Liver (tissue), 9 donors: ENCODE results near the gene SLC16A9. TPM values are rescaled to one million over a fixed set of nuclear protein-coding genes. Genes with fewer than 3 reads are reported as not detected.
"Not testable (repeated sequence)": the region's sequence is repeated elsewhere in the genome, so short reads cannot be mapped to it uniquely, and the experiment has no call there.

ENCODE experiments used
- DNase-seq: peaks from one replicate; pipeline ENCODE4 v3.0.0-alpha.2; 2017; ENCODE audit warnings: low spot score
- H3K27ac ChIP-seq, 2 donors: one replicate each; pipeline ENCODE4 v1.7.0; 2013; ENCODE audit warnings: inconsistent platforms in 2 of 2, low read length in 2 of 2, control low read depth in 1 of 2, low read depth in 1 of 2, mild to moderate bottlenecking in 1 of 2
- H3K27me3 ChIP-seq, 4 donors: one replicate each; pipeline versions ENCODE4 v1.6.1 to v1.7.0; 2013; ENCODE audit warnings: low read length in 3 of 4, inconsistent platforms in 1 of 4, mild to moderate bottlenecking in 1 of 4, moderate library complexity in 1 of 4; ENCODE audit not compliant: control insufficient read depth in 4 of 4, insufficient read depth in 4 of 4
- H3K36me3 ChIP-seq, 4 donors: one replicate each; pipeline versions ENCODE4 v1.6.1 to v1.7.0; 2013; ENCODE audit warnings: low read length in 3 of 4, mild to moderate bottlenecking in 3 of 4, low read depth in 1 of 4, moderate library complexity in 1 of 4; ENCODE audit not compliant: control insufficient read depth in 4 of 4, insufficient read depth in 3 of 4
- H3K4me1 ChIP-seq, 4 donors: one replicate each; pipeline versions ENCODE4 v1.6.1 to v1.7.0; 2013; ENCODE audit warnings: low read length in 3 of 4, mild to moderate bottlenecking in 3 of 4, moderate library complexity in 1 of 4; ENCODE audit not compliant: control insufficient read depth in 4 of 4, insufficient read depth in 4 of 4
- H3K4me3 ChIP-seq, 3 donors: one replicate each; pipeline versions ENCODE4 v1.6.1 to v1.7.0; 2013; ENCODE audit warnings: low read length in 3 of 3, control low read depth in 1 of 3, low read depth in 1 of 3, mild to moderate bottlenecking in 1 of 3
- H3K9ac ChIP-seq, 2 donors: one replicate each; pipeline ENCODE4 v1.7.0; 2013; ENCODE audit warnings: low read length in 2 of 2, mild to moderate bottlenecking in 2 of 2, moderate library complexity in 2 of 2, control low read depth in 1 of 2, low read depth in 1 of 2
- H3K9me3 ChIP-seq, 4 donors: one replicate each; pipeline versions ENCODE4 v1.6.1 to v1.7.0; 2013; ENCODE audit warnings: low read length in 3 of 4; ENCODE audit not compliant: control insufficient read depth in 4 of 4
- EGR1 ChIP-seq, 2 donors: IDR thresholded peaks; 2 replicates each; pipeline ENCODE4 v1.6.1; 2016 to 2018; ENCODE audit warnings: antibody characterized with exemption in 2 of 2, low read depth in 2 of 2
- FOXA1 ChIP-seq: IDR thresholded peaks from 2 replicates; pipeline ENCODE4 v1.6.1; 2016; ENCODE audit warnings: antibody characterized with exemption
- GABPA ChIP-seq, 2 donors: IDR thresholded peaks in 1 of 2; conservative IDR thresholded peaks in 1 of 2; 2 replicates each; pipeline ENCODE4 v1.6.1; 2016; ENCODE audit warnings: antibody characterized with exemption in 2 of 2, mild to moderate bottlenecking in 1 of 2, moderate library complexity in 1 of 2
- HNF4G ChIP-seq: IDR thresholded peaks from 2 replicates; pipeline ENCODE4 v1.6.1; 2016; ENCODE audit warnings: antibody characterized with exemption
- JUND ChIP-seq, 2 donors: IDR thresholded peaks; 2 replicates each; pipeline ENCODE4 v1.6.1; 2016; ENCODE audit warnings: antibody characterized with exemption in 2 of 2
- NR2F2 ChIP-seq: IDR thresholded peaks from 2 replicates; pipeline ENCODE4 v1.6.1; 2016; ENCODE audit warnings: antibody characterized with exemption
- RAD21 ChIP-seq, 2 donors: IDR thresholded peaks; 2 replicates each; pipeline ENCODE4 v1.6.1; 2016; ENCODE audit warnings: antibody characterized with exemption in 2 of 2, mild to moderate bottlenecking in 2 of 2
- RXRA ChIP-seq, 2 donors: IDR thresholded peaks; 2 replicates each; pipeline ENCODE4 v1.6.1; 2017 to 2018; ENCODE audit warnings: antibody characterized with exemption in 2 of 2, mild to moderate bottlenecking in 1 of 2
- SP1 ChIP-seq: IDR thresholded peaks from 2 replicates; pipeline ENCODE4 v1.6.1; 2018; ENCODE audit warnings: antibody characterized with exemption, mild to moderate bottlenecking
- TAF1 ChIP-seq: conservative IDR thresholded peaks from 2 replicates; pipeline ENCODE4 v1.6.1; 2016; ENCODE audit warnings: antibody characterized with exemption, mild to moderate bottlenecking
- WGBS: extraction: QIAGEN DNeasy Blood & Tissue Kit; methylation state at CpG from one replicate; pipeline ENCODE4 v1.1.7; 2013; 5-methylcytosine and 5-hydroxymethylcytosine counted together
- polyA plus RNA-seq, 2 donors: library from polyadenylated mRNA; stranded (reverse) in 1 of 2; unstranded in 1 of 2; fragments of 200-250 nt in 1 of 2; fragments of >200 nt in 1 of 2; fragmentation: Nextera tagmentation in 1 of 2; extraction: Ambion mirVana in 1 of 2; gene quantifications; one replicate each; pipeline versions ENCODE4 v1.2.1 to v1.2.3, GENCODE V29; 2013 to 2015
- total RNA-seq, 2 donors: library from RNA; depleted of rRNA; stranded (reverse); fragments of >200 nt; gene quantifications; one replicate each; pipeline ENCODE4 v1.2.3, GENCODE V29; 2014
- TF ChIP-seq, protein P1 (sequence below): IDR thresholded peaks from 2 replicates; pipeline ENCODE4 v1.6.1; 2016; ENCODE audit warnings: antibody characterized with exemption
- TF ChIP-seq, protein P2 (sequence below): IDR thresholded peaks from 2 replicates; pipeline ENCODE4 v1.6.1; 2016; ENCODE audit warnings: antibody characterized with exemption
- TF ChIP-seq, protein P3 (sequence below): IDR thresholded peaks from 2 replicates; pipeline ENCODE4 v1.6.1; 2016; ENCODE audit warnings: antibody characterized with exemption
- donor health status: healthy.
- donor health status: healthy.
- donor health status: healthy.
- donor health status: healthy.
- donor health status: healthy.

SLC16A9 gene
- total and polyA plus RNA-seq, 4 donors: 0.18 to 9.3 (median 0.59) TPM

DNA sequence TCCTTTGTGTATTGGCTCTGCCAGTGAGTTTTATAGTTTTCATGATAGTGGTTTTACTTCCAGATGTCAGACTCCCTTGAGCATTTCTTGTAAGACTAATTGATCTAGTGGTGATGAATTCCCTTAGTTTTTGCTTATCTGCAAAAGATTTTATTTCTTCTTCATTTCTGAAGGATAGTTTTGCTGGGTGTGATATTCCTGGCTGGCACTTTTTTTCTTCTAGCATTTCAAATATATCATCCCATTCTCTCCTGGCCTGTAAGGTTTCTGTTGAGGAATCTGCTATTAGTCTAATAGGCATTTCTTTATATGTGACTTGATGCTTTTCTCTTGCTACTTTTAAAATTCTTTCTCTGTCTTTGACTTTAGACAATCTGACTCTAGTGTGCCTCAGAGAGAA, 64.8 kb downstream of the SLC16A9 start (continued):
- TF ChIP-seq, protein P1, sequence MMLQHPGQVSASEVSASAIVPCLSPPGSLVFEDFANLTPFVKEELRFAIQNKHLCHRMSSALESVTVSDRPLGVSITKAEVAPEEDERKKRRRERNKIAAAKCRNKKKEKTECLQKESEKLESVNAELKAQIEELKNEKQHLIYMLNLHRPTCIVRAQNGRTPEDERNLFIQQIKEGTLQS: no peak
- TF ChIP-seq RAD21 (IDR thresholded peaks at IDR 0.05) (no peak), NR2F2 (no peak), JUND (IDR thresholded peaks at IDR 0.05) (no peak), EGR1 (IDR thresholded peaks at IDR 0.05; ENCODE audit: low read depth in 2 of 2) (no peak), HNF4G (no peak), FOXA1 (no peak)
- TF ChIP-seq, protein P2, sequence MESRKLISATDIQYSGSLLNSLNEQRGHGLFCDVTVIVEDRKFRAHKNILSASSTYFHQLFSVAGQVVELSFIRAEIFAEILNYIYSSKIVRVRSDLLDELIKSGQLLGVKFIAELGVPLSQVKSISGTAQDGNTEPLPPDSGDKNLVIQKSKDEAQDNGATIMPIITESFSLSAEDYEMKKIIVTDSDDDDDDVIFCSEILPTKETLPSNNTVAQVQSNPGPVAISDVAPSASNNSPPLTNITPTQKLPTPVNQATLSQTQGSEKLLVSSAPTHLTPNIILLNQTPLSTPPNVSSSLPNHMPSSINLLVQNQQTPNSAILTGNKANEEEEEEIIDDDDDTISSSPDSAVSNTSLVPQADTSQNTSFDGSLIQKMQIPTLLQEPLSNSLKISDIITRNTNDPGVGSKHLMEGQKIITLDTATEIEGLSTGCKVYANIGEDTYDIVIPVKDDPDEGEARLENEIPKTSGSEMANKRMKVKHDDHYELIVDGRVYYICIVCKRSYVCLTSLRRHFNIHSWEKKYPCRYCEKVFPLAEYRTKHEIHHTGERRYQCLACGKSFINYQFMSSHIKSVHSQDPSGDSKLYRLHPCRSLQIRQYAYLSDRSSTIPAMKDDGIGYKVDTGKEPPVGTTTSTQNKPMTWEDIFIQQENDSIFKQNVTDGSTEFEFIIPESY: no peak
- TF ChIP-seq, protein P3, sequence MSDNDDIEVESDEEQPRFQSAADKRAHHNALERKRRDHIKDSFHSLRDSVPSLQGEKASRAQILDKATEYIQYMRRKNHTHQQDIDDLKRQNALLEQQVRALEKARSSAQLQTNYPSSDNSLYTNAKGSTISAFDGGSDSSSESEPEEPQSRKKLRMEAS: no peak

DNA sequence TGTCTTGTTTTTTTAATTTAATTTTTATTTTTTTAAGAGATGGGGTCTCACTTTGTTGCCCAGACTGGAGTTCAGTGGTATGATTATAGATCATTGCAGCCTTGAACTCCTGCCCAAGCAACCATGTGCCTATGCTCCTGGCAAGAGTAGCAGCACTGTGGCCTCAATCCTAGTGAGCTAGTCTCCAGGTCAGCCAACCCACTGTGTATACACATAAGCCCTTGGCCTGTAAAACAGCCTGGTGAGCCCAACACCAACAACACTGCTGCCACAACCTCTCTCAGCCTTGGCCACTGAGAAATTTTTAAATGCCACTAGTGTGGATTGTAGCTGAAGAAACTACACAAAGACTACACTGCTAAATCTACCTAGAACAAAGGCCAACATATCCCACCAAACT, 68.0 kb downstream of the SLC16A9 start:
- not testable (repeated sequence) for H3K4me1 ChIP-seq

DNA sequence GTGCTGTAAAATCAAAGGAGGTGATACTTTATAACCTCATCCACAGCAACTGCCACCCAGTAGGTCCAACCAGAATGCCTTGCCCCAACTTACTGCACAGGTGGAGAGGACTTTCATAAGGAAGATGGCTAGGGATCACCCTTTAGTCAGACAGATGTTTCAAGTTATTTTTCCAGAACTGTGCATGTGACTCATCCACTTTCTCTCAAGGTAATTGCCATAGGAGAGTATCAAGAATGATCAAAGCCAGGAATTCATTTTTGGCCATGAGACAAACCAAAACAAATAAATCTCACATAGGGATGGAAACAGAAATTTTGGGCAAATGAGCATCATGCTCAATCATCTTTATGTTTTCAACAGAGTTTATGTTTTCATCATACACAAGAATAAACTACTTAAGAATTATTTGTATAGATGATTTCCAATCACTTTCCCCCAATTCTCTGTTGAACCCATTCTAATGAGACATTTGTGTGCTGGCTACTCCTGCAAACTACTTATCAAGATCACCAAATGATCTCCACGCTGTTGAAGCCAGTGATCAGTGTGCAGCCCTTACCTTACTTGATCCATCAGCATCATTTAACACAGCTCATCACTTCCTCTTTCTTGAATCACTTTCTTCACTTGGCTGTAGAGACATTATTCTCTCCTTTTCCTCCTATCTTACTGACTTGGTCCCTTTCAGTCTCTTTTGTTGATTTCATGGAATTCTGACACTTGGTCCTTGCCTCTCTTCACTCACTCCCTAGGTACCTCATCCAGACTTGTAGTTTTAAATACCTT, 74.0 kb downstream of the SLC16A9 start:
- no peaks in the 10 kb centered on the region for H3K36me3 ChIP-seq
- WGBS: 71% methylated on average over 1 of the region's 1 CpG
- H3K4me3 ChIP-seq: no peak overlapping the region
- H3K9me3 ChIP-seq: no peaks in the 10 kb centered on the region
- no peaks in the 10 kb centered on the region for H3K4me1 ChIP-seq
- H3K27ac ChIP-seq: no peak overlapping the region
- H3K9ac ChIP-seq: no peak overlapping the region
- TF ChIP-seq, protein P2: no peak
- TF ChIP-seq EGR1 (IDR thresholded peaks at IDR 0.05; ENCODE audit: low read depth in 2 of 2) (no peak), FOXA1 (no peak), RXRA (IDR thresholded peaks at IDR 0.05) (no peak), JUND (IDR thresholded peaks at IDR 0.05) (no peak), SP1 (no peak), GABPA (IDR thresholded peaks at IDR 0.05 in 1 of 2, conservative IDR thresholded peaks at IDR 0.05 in 1 of 2) (no peak), TAF1 (no peak), RAD21 (IDR thresholded peaks at IDR 0.05) (no peak), HNF4G (no peak)
- H3K27me3 ChIP-seq: no peaks in the 10 kb centered on the region
- DNase-seq: no peak

More for the DNA sequence above, 68.0 kb downstream of the SLC16A9 start:
- not testable (repeated sequence) for H3K36me3 ChIP-seq, H3K27ac ChIP-seq, H3K9me3 ChIP-seq, H3K9ac ChIP-seq, DNase-seq, H3K27me3 ChIP-seq, H3K4me3 ChIP-seq
